Measurements from ENCODE around the gene SETBP1. TPM values are rescaled to one million over a fixed set of nuclear protein-coding genes. Genes with fewer than 3 reads are reported as not detected.

SETBP1 gene
- total RNA-seq, 1 experiment from 2014 or later = 3.4 TPM

GRCh38 chr18:45040879-45041278 lies 360.2 kb downstream of the SETBP1 start:
- H3K4me3 ChIP-seq (ENCODE audit: low read length) = no peak overlapping the region
- no peaks in the 10 kb centered on the region for H3K36me3 ChIP-seq (ENCODE audit: insufficient read depth, low read length)
- peaks cover 7% of the 10 kb centered on the region for H3K4me1 ChIP-seq (ENCODE audit: low read length)
- no peaks in the 10 kb centered on the region for H4K20me1 ChIP-seq (ENCODE audit: insufficient read depth, low read depth, low read length)
- H3K9me2 ChIP-seq (replicated peaks; ENCODE audit: insufficient read depth, low read length) = no peaks in the 10 kb centered on the region
- no peaks in the 10 kb centered on the region for H3K9me3 ChIP-seq (ENCODE audit: low read length)
- H3K79me2 ChIP-seq (ENCODE audit: low read length) = no peaks in the 10 kb centered on the region
- H3K4me2 ChIP-seq (ENCODE audit: low read depth, low read length, poor library complexity, severe bottlenecking) = no peak overlapping the region
- peak; percentile 25 for DNase-seq
- no peak overlapping the region for H2AFZ ChIP-seq (ENCODE audit: low read length)
- H3K9ac ChIP-seq (ENCODE audit: low read length) = no peak overlapping the region
- H3K27ac ChIP-seq (ENCODE audit: low read length) = no peak overlapping the region
- H3K27me3 ChIP-seq (ENCODE audit: low read length) = no peaks in the 10 kb centered on the region; the same call in 1 of the 2 replicates

DNA sequence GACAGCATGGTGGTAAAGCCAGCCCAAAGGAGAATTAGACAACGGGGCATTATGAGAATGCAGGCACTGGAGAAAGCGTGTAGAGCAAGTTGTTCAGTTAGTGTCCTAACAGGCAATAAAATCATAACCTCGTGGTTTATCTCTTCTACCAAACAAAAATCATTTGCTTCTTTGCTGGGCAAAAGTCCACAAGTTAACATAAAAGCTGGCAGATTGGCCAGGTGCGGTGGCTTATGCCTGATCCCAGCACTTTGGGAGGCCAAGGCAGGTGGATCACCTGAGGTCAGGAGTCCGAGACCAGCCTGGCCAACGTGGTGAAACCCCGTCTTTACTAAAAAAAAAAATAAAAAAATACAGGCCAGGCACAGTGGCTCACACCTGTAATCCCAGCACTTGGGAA lies 364.1 kb downstream of the SETBP1 start:
- no peak overlapping the region for H3K4me2 ChIP-seq (ENCODE audit: low read depth, low read length, poor library complexity, severe bottlenecking)
- no peak overlapping the region for H3K4me3 ChIP-seq (ENCODE audit: low read length)
- peak; percentile 4 for DNase-seq
- no peak overlapping the region for H3K9ac ChIP-seq (ENCODE audit: low read length)
- H3K27me3 ChIP-seq (ENCODE audit: low read length) = no peaks in the 10 kb centered on the region
- H4K20me1 ChIP-seq (ENCODE audit: insufficient read depth, low read depth, low read length) = no peaks in the 10 kb centered on the region
- no peaks in the 10 kb centered on the region for H3K9me3 ChIP-seq (ENCODE audit: low read length)
- H3K79me2 ChIP-seq (ENCODE audit: low read length) = no peaks in the 10 kb centered on the region
- no peak overlapping the region for H3K27ac ChIP-seq (ENCODE audit: low read length)
- peaks cover 7% of the 10 kb centered on the region for H3K4me1 ChIP-seq (ENCODE audit: low read length)
- no peaks in the 10 kb centered on the region for H3K36me3 ChIP-seq (ENCODE audit: insufficient read depth, low read length)
- H3K9me2 ChIP-seq (replicated peaks; ENCODE audit: insufficient read depth, low read length) = no peaks in the 10 kb centered on the region
- no peak overlapping the region for H2AFZ ChIP-seq (ENCODE audit: low read length)

DNA sequence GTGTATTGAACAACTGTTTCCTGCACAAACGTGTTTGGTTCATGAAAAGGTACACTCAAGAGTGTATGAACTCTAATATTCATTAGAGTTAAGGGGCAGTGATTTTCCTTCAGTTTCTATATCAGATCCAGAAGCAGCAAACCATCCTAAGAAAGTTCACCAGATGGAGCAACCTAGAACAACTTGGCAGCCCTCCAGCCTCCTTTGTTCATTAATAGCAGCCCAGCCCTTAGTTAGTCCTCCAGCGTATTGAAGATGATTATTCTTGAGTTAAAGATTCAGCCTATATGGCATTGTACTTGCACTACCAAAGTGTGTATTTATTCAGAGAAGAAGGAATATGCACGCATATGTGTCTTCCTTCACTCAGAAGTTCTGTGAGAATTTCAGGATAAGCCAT lies 365.5 kb downstream of the SETBP1 start:
- Histone ChIP-seq H3K9me2 (replicated peaks; ENCODE audit: insufficient read depth, low read length) (no peaks in the 10 kb centered on the region), H3K4me3 (ENCODE audit: low read length) (no peak overlapping the region), H3K9me3 (ENCODE audit: low read length) (no peaks in the 10 kb centered on the region), H3K36me3 (ENCODE audit: insufficient read depth, low read length) (no peaks in the 10 kb centered on the region), H3K27me3 (ENCODE audit: low read length) (no peaks in the 10 kb centered on the region), H3K9ac (ENCODE audit: low read length) (no peak overlapping the region), H3K27ac (ENCODE audit: low read length) (no peak overlapping the region), H4K20me1 (ENCODE audit: insufficient read depth, low read depth, low read length) (no peaks in the 10 kb centered on the region), H3K79me2 (ENCODE audit: low read length) (no peaks in the 10 kb centered on the region), H2AFZ (ENCODE audit: low read length) (no peak overlapping the region), H3K4me1 (ENCODE audit: low read length) (no peaks in the 10 kb centered on the region), H3K4me2 (ENCODE audit: low read depth, low read length, poor library complexity, severe bottlenecking) (no peak overlapping the region)
- DNase-seq = no peak

DNA sequence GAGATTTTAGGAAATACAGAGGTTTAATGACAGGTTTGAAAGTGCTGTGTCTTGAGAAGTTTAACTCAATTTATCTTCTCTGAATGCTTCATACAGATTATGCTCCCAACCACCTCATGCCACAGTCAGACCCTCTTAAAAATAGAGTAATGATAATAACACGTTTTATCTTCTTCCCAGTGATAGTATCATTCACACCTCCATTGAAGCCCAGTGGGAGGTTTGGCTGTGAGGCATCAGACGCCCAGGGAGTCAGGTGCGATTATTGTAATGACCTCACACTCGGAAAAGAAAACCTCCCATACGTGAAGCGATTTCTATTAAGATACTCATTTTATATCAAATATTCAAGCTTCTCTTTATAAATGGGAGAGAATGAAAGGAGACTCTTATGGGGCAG lies 366.3 kb downstream of the SETBP1 start:
- H3K27me3 ChIP-seq (ENCODE audit: low read length) = no peaks in the 10 kb centered on the region
- no peaks in the 10 kb centered on the region for H3K79me2 ChIP-seq (ENCODE audit: low read length)
- no peak overlapping the region for H3K27ac ChIP-seq (ENCODE audit: low read length)

DNA sequence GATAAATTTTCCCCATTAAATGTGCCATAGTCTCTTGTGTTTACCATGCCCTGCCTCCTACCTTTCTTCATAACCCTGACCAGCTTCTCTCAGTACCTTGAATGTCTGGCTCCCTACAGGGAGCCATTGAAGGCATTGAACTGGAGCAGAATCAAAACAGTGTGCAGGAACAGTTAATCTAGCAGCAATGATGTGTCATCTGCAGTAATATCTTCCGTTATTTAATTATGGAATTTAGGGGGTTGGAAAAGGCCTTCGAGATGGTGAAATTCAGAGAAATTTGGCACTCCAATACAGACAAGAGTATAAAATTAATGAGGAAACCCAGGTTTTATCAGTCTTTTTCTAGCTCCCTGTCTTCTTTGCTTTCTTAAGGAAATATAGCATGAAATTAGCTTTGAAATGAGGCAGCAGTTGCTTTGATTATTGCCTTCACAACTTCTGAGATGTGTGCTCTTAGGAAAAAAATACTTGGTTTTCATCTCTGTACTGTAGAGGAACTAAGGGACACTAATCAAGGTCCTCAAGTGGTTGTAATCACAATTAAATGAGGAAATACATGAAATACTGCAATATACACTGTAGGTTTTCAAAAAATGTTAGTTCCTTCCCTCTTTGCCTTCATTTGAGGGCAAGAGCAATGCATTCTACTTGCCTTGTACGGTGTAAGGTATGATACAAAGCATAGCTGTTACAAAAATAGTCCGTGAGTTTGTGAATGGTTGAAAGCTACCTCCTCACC lies 369.1 kb downstream of the SETBP1 start:
- H3K36me3 ChIP-seq (ENCODE audit: insufficient read depth, low read length) = no peaks in the 10 kb centered on the region
- H2AFZ ChIP-seq (ENCODE audit: low read length) = no peak overlapping the region
- no peaks in the 10 kb centered on the region for H3K9me3 ChIP-seq (ENCODE audit: low read length)
- no peaks in the 10 kb centered on the region for H3K9me2 ChIP-seq (replicated peaks; ENCODE audit: insufficient read depth, low read length)
- H3K4me3 ChIP-seq (ENCODE audit: low read length) = no peak overlapping the region
- H3K27ac ChIP-seq (ENCODE audit: low read length) = no peak overlapping the region
- no peak overlapping the region for H3K4me2 ChIP-seq (ENCODE audit: low read depth, low read length, poor library complexity, severe bottlenecking)
- H3K9ac ChIP-seq (ENCODE audit: low read length) = no peak overlapping the region
- peak; percentile 31 for DNase-seq
- no peaks in the 10 kb centered on the region for H3K4me1 ChIP-seq (ENCODE audit: low read length)
- H3K27me3 ChIP-seq (ENCODE audit: low read length) = no peaks in the 10 kb centered on the region
- H3K79me2 ChIP-seq (ENCODE audit: low read length) = no peaks in the 10 kb centered on the region
- H4K20me1 ChIP-seq (ENCODE audit: insufficient read depth, low read depth, low read length) = no peaks in the 10 kb centered on the region

More for the DNA sequence above, 366.3 kb downstream of the SETBP1 start:
- Histone ChIP-seq H3K9me3 (ENCODE audit: low read length) (no peaks in the 10 kb centered on the region), H3K9me2 (replicated peaks; ENCODE audit: insufficient read depth, low read length) (no peaks in the 10 kb centered on the region), H3K9ac (ENCODE audit: low read length) (no peak overlapping the region), H2AFZ (ENCODE audit: low read length) (no peak overlapping the region), H4K20me1 (ENCODE audit: insufficient read depth, low read depth, low read length) (no peaks in the 10 kb centered on the region), H3K36me3 (ENCODE audit: insufficient read depth, low read length) (no peaks in the 10 kb centered on the region), H3K4me2 (ENCODE audit: low read depth, low read length, poor library complexity, severe bottlenecking) (no peak overlapping the region), H3K4me3 (ENCODE audit: low read length) (no peak overlapping the region), H3K4me1 (ENCODE audit: low read length) (no peaks in the 10 kb centered on the region)
- DNase-seq = peak; percentile 35

DNA sequence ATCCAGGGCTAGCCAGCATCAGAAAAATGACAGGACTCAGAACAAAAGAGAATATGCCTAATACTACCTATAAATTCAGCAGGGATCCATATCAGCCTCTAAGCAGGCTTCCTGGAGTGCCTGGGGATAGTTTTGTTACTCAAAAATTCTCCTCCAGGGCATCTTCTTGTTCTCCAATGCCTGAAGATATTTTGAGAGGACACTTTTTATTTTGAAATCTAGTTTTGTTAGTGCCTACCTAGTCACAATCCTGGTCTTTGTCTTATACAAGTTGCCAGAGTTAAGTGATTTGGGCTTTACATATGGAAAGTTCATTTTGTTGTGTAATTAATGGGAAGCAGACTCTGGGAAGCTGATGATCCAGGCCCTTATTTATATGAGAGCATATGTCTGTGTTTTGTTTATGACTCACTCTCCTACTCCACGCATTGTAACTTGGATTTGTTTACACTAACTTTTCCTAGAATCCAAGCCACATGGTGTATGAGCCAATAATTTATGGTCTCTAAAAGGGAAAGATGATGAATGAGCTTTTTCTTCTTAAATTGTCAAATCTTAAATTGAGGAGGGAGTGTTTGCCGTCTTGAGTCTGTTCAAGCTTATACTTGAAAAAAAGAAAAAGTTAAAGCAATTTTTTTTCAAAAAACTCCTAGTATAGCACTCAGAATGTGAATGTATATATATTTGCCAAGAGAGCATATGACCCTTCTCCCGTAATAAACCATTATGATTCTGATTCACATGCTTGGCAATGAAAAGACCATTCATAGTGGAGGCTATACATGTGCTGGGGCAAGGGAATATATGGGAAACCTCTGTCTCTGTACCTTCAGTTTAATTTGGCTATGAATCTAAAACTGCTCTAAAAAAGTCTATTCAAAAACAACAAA lies 370.3 kb downstream of the SETBP1 start:
- Histone ChIP-seq H3K79me2 (ENCODE audit: low read length) (no peaks in the 10 kb centered on the region), H3K36me3 (ENCODE audit: insufficient read depth, low read length) (no peaks in the 10 kb centered on the region), H3K4me1 (ENCODE audit: low read length) (no peaks in the 10 kb centered on the region), H2AFZ (ENCODE audit: low read length) (no peak overlapping the region), H3K9me2 (replicated peaks; ENCODE audit: insufficient read depth, low read length) (no peaks in the 10 kb centered on the region), H3K4me2 (ENCODE audit: low read depth, low read length, poor library complexity, severe bottlenecking) (no peak overlapping the region), H4K20me1 (ENCODE audit: insufficient read depth, low read depth, low read length) (no peaks in the 10 kb centered on the region), H3K4me3 (ENCODE audit: low read length) (no peak overlapping the region), H3K27me3 (ENCODE audit: low read length) (no peaks in the 10 kb centered on the region), H3K9me3 (ENCODE audit: low read length) (no peaks in the 10 kb centered on the region), H3K27ac (ENCODE audit: low read length) (no peak overlapping the region), H3K9ac (ENCODE audit: low read length) (no peak overlapping the region)
- peak; percentile 27 for DNase-seq

DNA sequence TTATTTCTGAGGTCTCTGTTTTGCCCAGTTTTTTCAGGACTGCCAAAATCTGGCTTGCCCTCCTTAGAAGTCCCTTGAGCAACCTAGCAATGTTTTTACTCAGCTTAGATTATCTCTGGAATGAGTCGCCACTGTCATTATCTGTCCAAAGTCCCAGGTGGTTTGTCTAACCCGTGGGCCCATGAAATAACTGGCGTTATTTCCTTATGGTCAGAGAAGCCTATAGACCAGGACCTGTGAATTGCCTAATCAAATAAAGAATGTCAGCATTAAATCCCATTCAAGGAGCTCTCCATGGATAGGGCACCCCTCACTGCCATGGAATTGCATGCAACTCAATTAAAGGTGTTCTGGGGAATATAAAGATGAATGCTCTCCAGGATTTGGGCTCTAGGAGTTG lies 373.9 kb downstream of the SETBP1 start:
- Histone ChIP-seq H3K9me2 (replicated peaks; ENCODE audit: insufficient read depth, low read length) (no peaks in the 10 kb centered on the region), H3K9me3 (ENCODE audit: low read length) (no peaks in the 10 kb centered on the region), H3K27me3 (ENCODE audit: low read length) (no peaks in the 10 kb centered on the region), H4K20me1 (ENCODE audit: insufficient read depth, low read depth, low read length) (no peaks in the 10 kb centered on the region), H3K4me1 (ENCODE audit: low read length) (peaks cover 6% of the 10 kb centered on the region), H3K27ac (ENCODE audit: low read length) (no peak overlapping the region), H3K9ac (ENCODE audit: low read length) (no peak overlapping the region), H3K36me3 (ENCODE audit: insufficient read depth, low read length) (no peaks in the 10 kb centered on the region), H3K4me2 (ENCODE audit: low read depth, low read length, poor library complexity, severe bottlenecking) (no peak overlapping the region), H3K79me2 (ENCODE audit: low read length) (no peaks in the 10 kb centered on the region), H2AFZ (ENCODE audit: low read length) (no peak overlapping the region), H3K4me3 (ENCODE audit: low read length) (no peak overlapping the region)
- DNase-seq = peak; percentile 16

- Histone ChIP-seq H3K9me2 (replicated peaks; ENCODE audit: insufficient read depth, low read length) (no peaks in the 10 kb centered on the region), H3K27ac (ENCODE audit: low read length) (no peak overlapping the region), H3K27me3 (ENCODE audit: low read length) (no peaks in the 10 kb centered on the region), H4K20me1 (ENCODE audit: insufficient read depth, low read depth, low read length) (no peaks in the 10 kb centered on the region), H3K36me3 (ENCODE audit: insufficient read depth, low read length) (no peaks in the 10 kb centered on the region), H3K9ac (ENCODE audit: low read length) (no peak overlapping the region), H2AFZ (ENCODE audit: low read length) (no peak overlapping the region), H3K4me1 (ENCODE audit: low read length) (peaks cover 6% of the 10 kb centered on the region), H3K4me3 (ENCODE audit: low read length) (no peak overlapping the region), H3K79me2 (ENCODE audit: low read length) (no peaks in the 10 kb centered on the region), H3K4me2 (ENCODE audit: low read depth, low read length, poor library complexity, severe bottlenecking) (no peak overlapping the region), H3K9me3 (ENCODE audit: low read length) (no peaks in the 10 kb centered on the region)
- no peak for DNase-seq
These were observed 375.1 kb downstream of the SETBP1 start for GRCh38 chr18:45055811-45056210.
